Measurements from ENCODE around the gene SPIRE1.

Gene SPIRE1

DNA sequence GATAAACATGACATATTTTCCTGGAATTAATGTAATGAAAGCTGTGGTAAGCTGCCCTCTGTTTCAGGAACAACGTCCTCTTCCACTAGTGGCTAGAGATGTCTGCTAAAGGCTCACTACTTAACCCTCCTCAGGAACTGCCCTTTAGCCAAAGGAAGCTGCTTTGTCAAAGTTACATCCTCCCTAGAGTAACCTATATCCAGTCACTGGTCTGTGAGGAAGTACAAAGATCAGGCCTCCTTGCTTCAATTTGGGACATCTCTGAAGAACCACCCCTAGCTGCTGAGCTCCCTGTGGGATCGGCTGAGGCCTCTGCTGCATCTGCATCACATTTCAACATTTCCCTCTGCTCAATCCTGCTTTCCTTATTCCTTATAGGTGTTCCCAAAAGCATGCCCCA lies 142.4 kb downstream of the SPIRE1 start:
- H3K27ac ChIP-seq = no peak overlapping the region
- H3K4me3 ChIP-seq = no peak overlapping the region
- peaks cover 0 to 8% (median 5%) of the 10 kb centered on the region in 3 donors for H3K36me3 ChIP-seq
- intact Hi-C loops (cut with DNase I; ENCODE audit: low total_unique reads) = no loop called here
- TF ChIP-seq, protein P1, sequence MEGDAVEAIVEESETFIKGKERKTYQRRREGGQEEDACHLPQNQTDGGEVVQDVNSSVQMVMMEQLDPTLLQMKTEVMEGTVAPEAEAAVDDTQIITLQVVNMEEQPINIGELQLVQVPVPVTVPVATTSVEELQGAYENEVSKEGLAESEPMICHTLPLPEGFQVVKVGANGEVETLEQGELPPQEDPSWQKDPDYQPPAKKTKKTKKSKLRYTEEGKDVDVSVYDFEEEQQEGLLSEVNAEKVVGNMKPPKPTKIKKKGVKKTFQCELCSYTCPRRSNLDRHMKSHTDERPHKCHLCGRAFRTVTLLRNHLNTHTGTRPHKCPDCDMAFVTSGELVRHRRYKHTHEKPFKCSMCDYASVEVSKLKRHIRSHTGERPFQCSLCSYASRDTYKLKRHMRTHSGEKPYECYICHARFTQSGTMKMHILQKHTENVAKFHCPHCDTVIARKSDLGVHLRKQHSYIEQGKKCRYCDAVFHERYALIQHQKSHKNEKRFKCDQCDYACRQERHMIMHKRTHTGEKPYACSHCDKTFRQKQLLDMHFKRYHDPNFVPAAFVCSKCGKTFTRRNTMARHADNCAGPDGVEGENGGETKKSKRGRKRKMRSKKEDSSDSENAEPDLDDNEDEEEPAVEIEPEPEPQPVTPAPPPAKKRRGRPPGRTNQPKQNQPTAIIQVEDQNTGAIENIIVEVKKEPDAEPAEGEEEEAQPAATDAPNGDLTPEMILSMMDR (IDR thresholded peaks at IDR 0.05) = no peak
- no peaks in the 10 kb centered on the region for H3K27me3 ChIP-seq
- no peak for DNase-seq
- no peaks in the 10 kb centered on the region for H3K9me3 ChIP-seq
- H3K4me1 ChIP-seq = peaks cover 0 to 23% (median 8%) of the 10 kb centered on the region in 4 donors

GRCh38 chr18:12507007-12507406 lies 150.9 kb downstream of the SPIRE1 start:
- no peak for DNase-seq
- TF ChIP-seq, protein P1 (IDR thresholded peaks at IDR 0.05) = no peak
- Histone ChIP-seq H3K4me1 (no peaks in the 10 kb centered on the region), H3K4me3 (no peak overlapping the region), H3K36me3 (peaks cover 25 to 46% (median 38%) of the 10 kb centered on the region in 3 donors), H3K9me3 (no peaks in the 10 kb centered on the region), H3K27ac (no peak overlapping the region), H3K27me3 (no peaks in the 10 kb centered on the region)
- intact Hi-C loops (cut with DNase I; ENCODE audit: low total_unique reads) = no loop called here

DNA sequence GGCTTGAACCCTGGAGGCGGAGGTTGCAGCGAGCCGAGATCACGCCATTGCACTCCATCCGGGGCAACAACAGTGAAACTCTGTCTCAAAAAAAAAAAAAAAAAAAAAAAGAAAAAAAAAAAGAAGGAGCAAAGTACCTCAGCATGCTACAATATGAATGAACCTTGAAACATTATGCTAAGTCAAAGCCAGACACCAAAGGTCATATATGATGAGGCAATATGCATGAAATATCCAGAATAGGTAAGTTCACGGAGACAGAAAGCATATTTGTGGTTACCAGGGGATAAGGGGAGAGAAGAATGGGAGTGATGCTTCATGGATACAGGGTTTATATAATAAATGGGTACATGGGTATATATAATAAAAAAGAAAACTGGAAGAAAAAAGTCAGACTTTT lies 156.9 kb downstream of the SPIRE1 start:
- Histone ChIP-seq H3K9me3 (no peaks in the 10 kb centered on the region), H3K36me3 (peaks cover 25 to 35% (median 33%) of the 10 kb centered on the region in 3 donors), H3K27me3 (no peaks in the 10 kb centered on the region), H3K4me1 (no peaks in the 10 kb centered on the region), H3K4me3 (no peak overlapping the region), H3K27ac (no peak overlapping the region)
- TF ChIP-seq, protein P1 (IDR thresholded peaks at IDR 0.05) = no peak
- intact Hi-C loops (cut with DNase I; ENCODE audit: low total_unique reads) = no loop called here
- DNase-seq = no peak

GRCh38 chr18:12497839-12498238 lies 160.1 kb downstream of the SPIRE1 start:
- Histone ChIP-seq H3K4me1 (no peaks in the 10 kb centered on the region), H3K27me3 (no peaks in the 10 kb centered on the region), H3K4me3 (no peak overlapping the region), H3K9me3 (no peaks in the 10 kb centered on the region), H3K36me3 (peaks cover 14 to 35% (median 34%) of the 10 kb centered on the region in 3 donors), H3K27ac (no peak overlapping the region)
- DNase-seq = no peak
- intact Hi-C loops (cut with DNase I; ENCODE audit: low total_unique reads) = no loop called here
- TF ChIP-seq, protein P1 (IDR thresholded peaks at IDR 0.05) = no peak

GRCh38 chr18:12497296-12497695 lies 160.6 kb downstream of the SPIRE1 start:
- TF ChIP-seq, protein P1 (IDR thresholded peaks at IDR 0.05) = no peak
- H3K27me3 ChIP-seq = no peaks in the 10 kb centered on the region
- H3K9me3 ChIP-seq = no peaks in the 10 kb centered on the region
- H3K27ac ChIP-seq = no peak overlapping the region
- no peak overlapping the region for H3K4me3 ChIP-seq
- intact Hi-C loops (cut with DNase I; ENCODE audit: low total_unique reads) = no loop called here
- DNase-seq = no peak
- no peaks in the 10 kb centered on the region for H3K4me1 ChIP-seq
- peaks cover 14 to 36% (median 34%) of the 10 kb centered on the region in 3 donors for H3K36me3 ChIP-seq

DNA sequence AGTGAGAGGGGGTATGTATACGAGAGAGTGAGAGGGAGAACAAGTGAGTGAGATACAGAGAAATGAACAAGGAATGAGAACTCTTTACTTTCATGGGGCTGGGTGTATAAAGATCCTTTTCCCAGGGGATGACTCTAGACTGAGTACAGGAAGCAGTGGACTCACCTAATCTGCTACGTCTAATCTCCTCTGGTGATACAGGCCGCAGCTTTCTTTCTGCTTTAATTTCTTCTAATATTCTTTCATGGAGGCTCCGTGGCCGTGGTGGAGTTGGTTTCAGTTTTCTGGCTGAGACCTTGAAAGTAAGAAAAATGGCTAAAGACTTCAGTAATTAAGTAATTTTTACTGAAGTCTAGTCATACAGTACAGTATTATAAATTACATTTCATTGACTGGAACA lies 165.0 kb downstream of the SPIRE1 start:
- no peak overlapping the region for H3K27ac ChIP-seq
- peaks cover 26 to 40% (median 37%) of the 10 kb centered on the region in 3 donors for H3K36me3 ChIP-seq
- no peaks in the 10 kb centered on the region for H3K27me3 ChIP-seq
- no peaks in the 10 kb centered on the region for H3K9me3 ChIP-seq
- no peaks in the 10 kb centered on the region for H3K4me1 ChIP-seq
- H3K4me3 ChIP-seq = no peak overlapping the region
- TF ChIP-seq, protein P1 (IDR thresholded peaks at IDR 0.05) = no peak
- DNase-seq = no peak
- intact Hi-C loops (cut with DNase I; ENCODE audit: low total_unique reads) = no loop called here

Data from tibial artery (tissue), 4 donors.